BLaER1 (cell line): ENCODE data around the gene SLFN14.
"Not testable (repeated sequence)": the region's sequence is repeated elsewhere in the genome, so short reads cannot be mapped to it uniquely, and the experiment has no call there.

Experiments
- H3K27ac ChIP-seq: shearing (Covaris generic); formaldehyde crosslinking; 2 replicates; pipeline ENCODE4 v1.8.1; 2022
- H3K27me3 ChIP-seq: shearing (Covaris generic); formaldehyde crosslinking; 2 replicates; pipeline ENCODE4 v1.8.1; 2022
- H3K36me3 ChIP-seq: shearing (Covaris generic); formaldehyde crosslinking; 2 replicates; pipeline ENCODE4 v1.8.1; 2022
- H3K4me1 ChIP-seq: shearing (Covaris generic); formaldehyde crosslinking; 2 replicates; pipeline ENCODE4 v1.8.1; 2022
- H3K4me2 ChIP-seq: shearing (Covaris generic); formaldehyde crosslinking; 2 replicates; pipeline ENCODE4 v1.8.1; 2022
- H3K4me3 ChIP-seq: shearing (Covaris generic); formaldehyde crosslinking; 2 replicates; pipeline ENCODE4 v1.8.1; 2022
- H3K9ac ChIP-seq: shearing (Covaris generic); formaldehyde crosslinking; 2 replicates; pipeline ENCODE4 v1.8.1; 2022
- H3K9me3 ChIP-seq: shearing (Covaris generic); formaldehyde crosslinking; 2 replicates; pipeline ENCODE4 v1.8.1; 2022
- H4K20me1 ChIP-seq: shearing (Covaris generic); formaldehyde crosslinking; 2 replicates; pipeline ENCODE4 v1.8.1; 2022
- Cebpa-rat ChIP-seq: shearing (Covaris generic); IDR thresholded peaks from 2 replicates; pipeline ENCODE4 v1.8.1; 2022

Gene SLFN14

DNA sequence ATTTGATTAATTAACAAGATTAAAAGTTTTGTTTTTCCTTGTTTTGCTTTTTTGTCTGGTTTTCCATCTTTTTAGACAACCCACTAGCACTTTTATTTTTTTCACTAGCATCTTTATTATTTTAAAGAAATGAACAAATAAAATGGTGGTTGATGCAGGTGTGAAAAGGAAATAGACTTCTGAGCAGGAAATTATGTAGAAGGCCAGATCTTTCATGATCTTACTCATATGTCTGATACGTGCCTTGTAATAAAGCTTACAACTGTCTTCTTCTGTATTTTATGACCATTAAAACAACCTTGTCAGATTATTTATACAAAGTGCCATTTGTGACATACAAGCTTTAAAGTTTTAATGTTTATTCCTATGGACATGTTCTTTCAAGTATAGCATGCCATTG is 29.5 kb downstream of the SLFN14 start:
- no peak for TF ChIP-seq Cebpa-rat
- H3K4me3 ChIP-seq, result no peak overlapping the region
- H3K9ac ChIP-seq, result no peak overlapping the region
- no peaks in the 10 kb centered on the region for H3K27me3 ChIP-seq
- H3K27ac ChIP-seq, result no peak overlapping the region
- H3K36me3 ChIP-seq, result no peaks in the 10 kb centered on the region
- no peak overlapping the region for H3K4me2 ChIP-seq
- no peaks in the 10 kb centered on the region for H3K9me3 ChIP-seq
- H4K20me1 ChIP-seq, result no peaks in the 10 kb centered on the region
- H3K4me1 ChIP-seq, result no peaks in the 10 kb centered on the region

DNA sequence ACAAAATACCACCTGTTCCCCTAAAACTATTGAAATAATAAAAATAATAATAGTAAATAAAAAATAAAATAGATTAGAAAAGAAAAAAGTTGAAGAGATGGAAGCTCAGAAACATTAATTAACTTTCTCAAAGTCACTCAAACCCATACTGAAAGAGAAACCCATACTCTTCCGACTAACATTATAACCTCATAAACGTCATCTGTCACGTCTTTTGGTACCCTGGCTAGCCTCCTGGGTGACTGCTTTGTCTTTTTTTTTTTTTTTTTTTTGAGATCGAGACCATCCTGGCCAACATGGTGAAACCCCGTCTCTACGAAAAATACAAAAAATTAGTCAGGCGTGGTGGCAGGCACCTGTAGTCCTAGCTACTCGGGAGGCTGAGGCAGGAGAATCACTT is 30.8 kb downstream of the SLFN14 start:
- H3K4me2 ChIP-seq, result no peak overlapping the region
- H3K27me3 ChIP-seq, result no peaks in the 10 kb centered on the region
- TF ChIP-seq Cebpa-rat, result no peak
- no peaks in the 10 kb centered on the region for H4K20me1 ChIP-seq
- H3K4me1 ChIP-seq, result no peaks in the 10 kb centered on the region
- H3K36me3 ChIP-seq, result no peaks in the 10 kb centered on the region
- no peak overlapping the region for H3K4me3 ChIP-seq
- H3K9me3 ChIP-seq, result no peaks in the 10 kb centered on the region
- no peak overlapping the region for H3K9ac ChIP-seq
- H3K27ac ChIP-seq, result no peak overlapping the region

DNA sequence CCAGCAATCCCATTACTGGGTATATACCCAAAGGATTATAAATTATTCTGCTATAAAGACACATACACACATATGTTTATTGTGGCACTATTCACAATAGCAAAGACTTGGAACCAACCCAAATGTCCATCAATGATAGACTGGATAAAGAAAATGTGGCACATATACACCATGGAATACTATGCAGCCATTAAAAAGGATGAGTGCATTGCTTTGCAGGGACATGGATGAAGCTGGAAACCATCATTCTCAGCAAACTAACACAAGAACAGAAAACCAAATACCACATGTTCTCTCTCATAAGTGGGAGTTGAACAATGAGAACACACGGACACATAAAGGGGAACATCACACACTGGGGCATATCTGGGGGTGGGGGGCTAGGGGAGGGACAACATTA is 31.3 kb downstream of the SLFN14 start:
- H3K4me3 ChIP-seq, H3K27ac ChIP-seq, H3K9ac ChIP-seq, H3K4me2 ChIP-seq, H3K4me1 ChIP-seq, H3K36me3 ChIP-seq, H4K20me1 ChIP-seq, H3K27me3 ChIP-seq, H3K9me3 ChIP-seq: not testable (repeated sequence)

GRCh38 chr17:35523296-35523695 is 37.3 kb downstream of the SLFN14 start:
- H3K9me3 ChIP-seq, result peaks cover 1% of the 10 kb centered on the region; the same call in 1 of the 2 replicates
- TF ChIP-seq Cebpa-rat, result no peak
- no peak overlapping the region for H3K4me2 ChIP-seq
- H3K27ac ChIP-seq, result no peak overlapping the region
- H3K9ac ChIP-seq, result no peak overlapping the region
- no peaks in the 10 kb centered on the region for H4K20me1 ChIP-seq
- H3K27me3 ChIP-seq, result no peaks in the 10 kb centered on the region
- peaks cover 14% of the 10 kb centered on the region for H3K4me1 ChIP-seq
- H3K36me3 ChIP-seq, result no peaks in the 10 kb centered on the region
- H3K4me3 ChIP-seq, result no peak overlapping the region

DNA sequence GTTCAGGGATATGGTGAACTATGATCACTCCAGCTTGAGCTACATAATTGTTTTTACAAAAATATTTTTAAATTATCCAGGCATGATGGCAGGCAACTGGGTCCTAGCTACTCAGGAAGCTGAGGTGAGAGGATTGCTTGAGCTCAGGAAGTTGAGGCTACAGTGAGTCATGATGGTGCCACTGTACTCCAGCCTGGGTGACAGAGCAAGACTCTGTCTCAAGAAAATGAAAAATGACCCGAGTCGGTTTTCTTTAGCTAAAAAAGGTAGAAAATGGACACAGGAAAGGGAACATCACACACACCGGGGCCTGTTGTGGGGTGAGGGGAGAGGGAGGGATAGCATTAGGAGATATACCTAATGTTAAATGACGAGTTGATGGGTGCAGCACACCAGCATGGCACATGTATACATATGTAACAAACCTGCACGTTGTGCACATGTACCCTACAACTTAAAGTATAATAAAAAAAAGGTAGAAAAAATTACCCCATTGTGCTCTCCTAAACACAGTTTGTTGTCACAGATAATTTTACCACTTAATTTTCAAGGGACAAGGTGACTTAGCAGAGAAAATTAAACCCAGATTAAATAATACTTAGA is 38.9 kb downstream of the SLFN14 start:
- peak overlapping the region; percentile 43 for H3K4me2 ChIP-seq
- not testable (repeated sequence) for H3K4me3 ChIP-seq

GRCh38 chr17:35521150-35521549 is 39.5 kb downstream of the SLFN14 start:
- peaks cover 14% of the 10 kb centered on the region for H3K4me1 ChIP-seq
- no peak overlapping the region for H3K27ac ChIP-seq
- H3K36me3 ChIP-seq, result no peaks in the 10 kb centered on the region
- no peaks in the 10 kb centered on the region for H4K20me1 ChIP-seq
- H3K27me3 ChIP-seq, result no peaks in the 10 kb centered on the region
- no peak overlapping the region for H3K9ac ChIP-seq
- H3K4me2 ChIP-seq, result peak overlapping the region; percentile 43
- no peak for TF ChIP-seq Cebpa-rat
- H3K4me3 ChIP-seq, result no peak overlapping the region
- peaks cover 4% of the 10 kb centered on the region; the same call in 1 of the 2 replicates for H3K9me3 ChIP-seq

More for the DNA sequence above, 38.9 kb downstream of the SLFN14 start:
- peaks cover 14% of the 10 kb centered on the region for H3K4me1 ChIP-seq
- not testable (repeated sequence) for H3K27me3 ChIP-seq, H4K20me1 ChIP-seq, H3K27ac ChIP-seq, H3K9ac ChIP-seq, H3K9me3 ChIP-seq, H3K36me3 ChIP-seq

- Histone ChIP-seq H3K27me3 (no peaks in the 10 kb centered on the region), H3K27ac (no peak overlapping the region), H4K20me1 (no peaks in the 10 kb centered on the region), H3K9ac (no peak overlapping the region), H3K4me1 (peaks cover 14% of the 10 kb centered on the region), H3K9me3 (peaks cover 4% of the 10 kb centered on the region; the same call in 1 of the 2 replicates), H3K4me3 (no peak overlapping the region), H3K36me3 (no peaks in the 10 kb centered on the region), H3K4me2 (no peak overlapping the region)
- TF ChIP-seq Cebpa-rat, result no peak
Measured at GRCh38 chr17:35519906-35520442, 40.6 kb downstream of the SLFN14 start.

DNA sequence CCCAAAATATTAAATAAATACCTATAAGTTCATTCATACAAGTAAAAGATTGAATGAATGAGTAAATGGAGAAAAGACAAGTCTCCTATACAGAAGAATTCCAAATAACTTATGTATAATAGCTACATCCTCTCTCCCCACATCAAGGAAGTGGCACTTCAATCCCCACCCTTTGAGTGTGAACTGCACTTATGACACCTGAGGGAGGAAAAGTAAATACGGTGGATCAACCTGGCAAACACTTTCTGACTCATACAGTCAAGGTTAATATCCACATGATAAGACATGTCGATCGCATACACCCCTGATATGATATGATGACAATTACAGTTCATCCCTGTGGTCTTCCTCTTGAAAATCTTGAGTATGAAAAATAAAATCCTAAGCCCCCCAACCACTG is 41.2 kb downstream of the SLFN14 start:
- Histone ChIP-seq H3K4me2 (no peak overlapping the region), H3K4me1 (peaks cover 14% of the 10 kb centered on the region), H3K27ac (no peak overlapping the region), H3K27me3 (no peaks in the 10 kb centered on the region), H3K9me3 (peaks cover 4% of the 10 kb centered on the region; the same call in 1 of the 2 replicates), H4K20me1 (no peaks in the 10 kb centered on the region), H3K9ac (no peak overlapping the region), H3K4me3 (no peak overlapping the region), H3K36me3 (no peaks in the 10 kb centered on the region)
- no peak for TF ChIP-seq Cebpa-rat

DNA sequence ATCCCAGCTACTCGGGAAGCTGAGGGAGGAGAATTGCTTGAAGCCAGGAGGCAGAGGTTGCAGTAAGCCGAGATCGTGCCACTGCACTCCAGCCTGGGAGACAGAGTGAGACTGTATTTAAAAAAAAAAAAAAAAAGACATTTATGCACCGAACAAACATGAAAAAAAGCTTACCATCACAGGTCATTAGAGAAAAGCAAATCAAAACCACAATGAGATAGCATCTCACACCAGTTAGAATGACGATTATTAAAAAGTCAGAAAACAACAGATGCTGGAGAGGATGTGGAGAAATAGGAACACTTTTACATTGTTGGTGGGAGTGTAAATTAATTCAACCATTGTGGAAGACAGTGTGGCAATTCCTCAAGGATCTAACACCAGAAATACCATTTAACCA is 42.2 kb downstream of the SLFN14 start:
- not testable (repeated sequence) for H3K36me3 ChIP-seq, H4K20me1 ChIP-seq, H3K4me2 ChIP-seq, H3K27ac ChIP-seq, H3K9me3 ChIP-seq, H3K27me3 ChIP-seq, H3K9ac ChIP-seq, H3K4me3 ChIP-seq
- peaks cover 14% of the 10 kb centered on the region for H3K4me1 ChIP-seq

- no peak overlapping the region for H3K27ac ChIP-seq
- TF ChIP-seq Cebpa-rat, result no peak
- H3K27me3 ChIP-seq, result no peaks in the 10 kb centered on the region
- no peak overlapping the region for H3K9ac ChIP-seq
- H3K4me3 ChIP-seq, result no peak overlapping the region
- no peaks in the 10 kb centered on the region for H3K36me3 ChIP-seq
- no peak overlapping the region for H3K4me2 ChIP-seq
- H3K9me3 ChIP-seq, result peaks cover 5% of the 10 kb centered on the region; the same call in 1 of the 2 replicates
- no peaks in the 10 kb centered on the region for H4K20me1 ChIP-seq
- H3K4me1 ChIP-seq, result no peaks in the 10 kb centered on the region
Measured at GRCh38 chr17:35515027-35515426, 45.6 kb downstream of the SLFN14 start.

- Histone ChIP-seq H3K4me2 (no peak overlapping the region), H3K27me3 (no peaks in the 10 kb centered on the region), H3K4me1 (no peaks in the 10 kb centered on the region), H3K9ac (no peak overlapping the region), H3K9me3 (peaks cover 9% of the 10 kb centered on the region; the same call in 1 of the 2 replicates), H3K27ac (no peak overlapping the region), H4K20me1 (no peaks in the 10 kb centered on the region), H3K4me3 (no peak overlapping the region), H3K36me3 (no peaks in the 10 kb centered on the region)
- no peak for TF ChIP-seq Cebpa-rat
Measured at GRCh38 chr17:35514564-35514963, 46.1 kb downstream of the SLFN14 start.
